Stimulated activated CD8-positive, alpha-beta memory T cell treated with anti-CD3 and anti-CD28 coated beads, Interleukin-15, amount 100 ng/mL, for 4 hours (primary cell): ENCODE results near the gene PRSS53.
"Not testable (repeated sequence)": the region's sequence is repeated elsewhere in the genome, so short reads cannot be mapped to it uniquely, and the experiment has no call there.

Experiments used
- DNase-seq, 2 donors: peaks; one replicate each; pipeline ENCODE4 v3.0.0-alpha.2; 2020; ENCODE audit warnings: low read depth in 2 of 2

Gene PRSS53

DNA sequence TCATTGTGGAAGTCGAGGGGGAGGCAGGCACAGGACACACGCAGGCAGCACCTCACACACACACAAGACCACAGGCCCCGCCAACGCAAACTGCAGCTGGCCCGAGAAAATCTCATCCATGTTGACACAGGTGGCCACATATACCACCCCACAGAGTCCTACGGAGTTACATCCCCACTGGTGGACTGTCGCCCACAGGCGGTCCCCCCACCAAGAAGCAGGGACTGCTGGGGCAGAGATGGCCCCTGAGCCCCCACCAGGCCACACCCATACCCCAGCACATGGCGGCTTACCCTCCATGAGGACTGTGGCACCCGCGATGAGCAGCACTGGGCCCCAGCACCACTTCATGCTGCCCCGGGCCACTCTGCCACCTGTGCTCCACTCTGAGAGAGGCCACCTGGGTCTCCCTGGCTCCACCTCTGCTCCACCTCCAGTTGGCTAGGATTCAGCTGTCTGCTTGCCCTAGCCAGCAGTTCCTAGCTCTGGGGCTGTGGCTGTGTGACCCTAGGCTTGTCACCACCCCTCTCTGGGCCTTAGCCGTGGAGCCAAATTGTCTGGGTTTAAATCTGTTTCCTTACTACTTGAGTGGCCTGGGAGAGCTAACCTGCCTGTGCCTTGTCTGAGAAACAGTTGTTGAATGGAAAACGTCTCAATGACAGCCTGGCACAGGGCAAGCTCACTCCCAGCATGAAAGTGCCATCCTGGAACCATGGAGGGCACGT lies at the start of gene PRSS53:
Gene PRSS53 (minus strand): TSS at position 485 of the 725 bp plus-strand sequence. CDS start 134 bp downstream, at position 351.
- no peak for DNase-seq

DNA sequence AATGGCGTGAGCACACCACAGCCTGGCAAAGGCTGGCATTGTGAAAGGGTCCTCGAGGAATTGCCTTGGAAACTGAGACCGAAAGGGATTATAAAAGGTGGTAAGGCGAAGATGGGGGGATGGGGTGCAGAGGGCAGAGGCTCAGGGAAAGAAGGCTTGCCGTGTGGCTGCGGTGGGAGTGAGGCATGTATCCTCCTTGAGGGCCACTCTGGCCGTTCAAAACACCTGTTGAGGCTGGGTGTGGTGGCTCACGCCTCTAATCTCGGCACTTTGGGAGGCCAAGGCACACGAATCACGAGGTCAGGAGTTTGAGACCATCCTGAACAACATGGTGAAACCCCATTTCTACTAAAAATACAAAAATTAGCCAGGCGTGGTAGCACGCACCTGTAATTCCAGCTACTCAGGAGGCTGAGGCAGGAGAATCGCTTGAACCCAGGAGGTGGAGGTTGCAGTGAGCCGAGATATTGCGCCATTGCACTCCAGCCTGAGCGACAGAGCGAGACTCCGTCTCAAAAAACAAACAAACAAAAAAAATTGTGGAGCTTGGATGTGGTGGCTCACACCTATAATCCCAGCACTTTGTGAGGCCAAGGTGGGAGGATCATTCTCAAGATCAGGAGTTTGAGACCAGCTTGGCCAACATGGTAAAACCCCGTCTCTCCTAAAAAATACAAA lies 48.2 kb upstream of the PRSS53 start:
- DNase-seq, result not testable (repeated sequence)

DNA sequence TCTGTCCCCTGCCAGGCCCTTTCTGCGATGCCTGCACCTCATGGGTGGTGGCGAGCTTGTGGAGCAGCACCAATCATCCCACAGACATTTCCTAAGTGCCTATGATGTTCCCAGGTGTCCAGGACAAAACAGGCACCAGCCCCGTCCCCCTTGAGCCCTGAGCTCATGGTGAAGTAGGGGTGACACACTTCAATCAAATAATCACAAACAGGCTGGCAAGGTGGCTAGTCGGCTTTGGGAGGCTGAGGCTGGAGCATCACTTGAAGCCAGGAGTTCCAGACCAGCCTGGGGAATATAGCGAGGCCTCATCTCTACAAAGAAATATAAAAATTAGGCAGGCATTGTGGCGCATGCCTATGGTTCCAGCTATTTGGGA lies 47.5 kb upstream of the PRSS53 start:
- DNase-seq, result no peak

- no peak for DNase-seq
Measured at GRCh38 chr16:31135535-31136286, 47.0 kb upstream of the PRSS53 start, which contains the start of gene PRSS8. Gene PRSS8, minus strand, starts transcription at chr16:31135727. Its CDS starts 229 bp downstream, at chr16:31135498.

DNA sequence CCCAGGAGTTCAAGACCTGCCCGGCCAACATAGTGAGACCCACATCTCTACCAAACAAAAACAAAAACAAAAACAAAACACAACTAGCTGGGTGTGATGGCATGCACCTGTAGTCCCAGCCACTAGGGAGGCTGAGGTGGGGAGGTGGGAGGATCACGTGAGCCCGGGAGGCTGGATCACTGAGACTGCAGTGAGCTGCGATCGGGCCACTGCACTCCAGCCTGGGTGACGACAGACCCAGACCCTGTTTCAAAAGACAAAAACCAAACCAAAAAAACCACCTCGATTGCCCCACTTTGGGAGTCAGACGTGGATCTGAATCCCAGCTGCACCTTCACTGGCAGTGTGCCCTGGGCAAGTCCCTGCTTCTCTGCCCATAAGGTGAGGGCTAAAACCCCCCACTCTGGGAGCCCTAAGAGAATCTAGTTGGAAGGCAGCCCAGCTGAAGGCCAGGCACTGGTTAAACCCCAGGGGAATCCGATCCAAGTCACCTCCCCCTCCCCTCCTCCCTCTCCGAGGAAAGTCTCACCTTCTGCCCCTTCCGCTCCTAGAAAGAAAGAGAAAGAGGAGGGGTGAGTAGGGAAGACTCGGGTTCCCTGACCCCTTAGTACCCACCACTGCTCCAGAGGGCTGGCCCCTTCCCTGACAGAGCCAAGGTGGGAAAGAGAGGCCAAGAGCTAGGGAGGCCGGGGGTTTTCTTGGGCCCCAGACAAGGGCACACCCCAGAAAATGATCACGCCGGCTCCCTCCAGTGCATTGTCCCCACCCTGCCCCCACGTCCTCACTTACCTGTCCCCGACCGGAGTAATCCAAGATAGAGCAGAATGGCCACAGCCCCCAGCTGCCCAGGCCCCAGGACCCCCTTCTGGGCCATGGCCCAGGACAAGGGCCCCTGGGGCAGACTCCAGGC lies 46.1 kb upstream of the PRSS53 start:
- DNase-seq, result no peak

DNA sequence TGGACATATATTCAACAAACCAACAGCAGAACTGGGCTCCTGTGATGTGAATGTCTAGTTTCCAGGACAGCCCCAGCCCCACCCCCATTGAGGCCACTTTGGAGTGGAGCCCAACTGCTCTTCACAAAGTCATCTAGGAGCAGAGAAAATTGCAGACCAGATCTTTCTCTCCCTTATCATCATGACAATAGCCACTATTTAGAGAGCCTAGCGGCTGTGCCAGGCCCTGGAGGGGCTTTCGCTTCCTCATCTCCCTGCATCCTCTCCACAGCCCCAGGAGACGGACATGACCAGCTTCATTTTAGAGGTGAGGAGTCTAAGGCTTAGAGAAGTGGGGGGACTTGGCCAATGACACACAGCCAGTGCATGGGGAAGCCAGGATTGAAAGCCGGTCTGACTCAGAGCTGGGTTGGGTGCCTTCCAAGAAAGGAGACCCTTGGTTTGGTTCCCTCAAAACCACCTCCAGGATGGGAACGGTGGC lies 45.4 kb upstream of the PRSS53 start:
- DNase-seq, result no peak

- no peak for DNase-seq
Measured at GRCh38 chr16:31133046-31133501, 44.3 kb upstream of the PRSS53 start.

DNA sequence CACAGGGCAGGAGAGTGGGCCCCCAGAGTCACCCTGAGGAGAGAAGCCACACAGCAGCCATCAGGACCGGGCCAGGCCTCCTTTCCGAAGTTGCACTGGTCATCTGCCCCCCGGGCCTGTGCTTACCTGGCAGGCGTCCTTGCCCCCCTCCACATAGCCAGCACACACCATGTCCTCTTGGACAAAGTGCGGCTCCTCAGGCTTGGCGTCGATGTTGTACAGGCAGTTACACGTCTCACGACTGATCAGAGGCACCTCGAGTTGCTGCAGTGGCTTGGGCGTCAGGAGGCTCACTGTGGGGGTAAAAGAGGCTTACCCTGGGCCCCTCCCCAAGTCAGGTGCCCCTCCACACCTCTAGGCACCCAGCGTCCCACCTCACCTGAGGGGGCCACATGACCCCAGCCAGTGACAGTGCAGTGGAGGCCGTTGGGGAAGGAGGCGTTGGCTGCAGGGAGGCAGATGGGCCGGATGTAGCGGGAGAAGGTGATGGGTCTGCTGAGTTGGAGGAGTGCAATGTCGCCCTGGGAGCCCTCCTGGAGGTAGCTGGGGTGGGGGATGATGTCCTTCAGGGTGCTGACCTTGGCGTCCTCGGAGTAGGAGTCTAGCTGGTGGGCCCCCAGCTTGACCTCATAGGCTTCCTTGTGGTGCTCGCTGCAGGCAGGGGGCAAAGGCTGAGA lies 43.7 kb upstream of the PRSS53 start:
- DNase-seq, result no peak

DNA sequence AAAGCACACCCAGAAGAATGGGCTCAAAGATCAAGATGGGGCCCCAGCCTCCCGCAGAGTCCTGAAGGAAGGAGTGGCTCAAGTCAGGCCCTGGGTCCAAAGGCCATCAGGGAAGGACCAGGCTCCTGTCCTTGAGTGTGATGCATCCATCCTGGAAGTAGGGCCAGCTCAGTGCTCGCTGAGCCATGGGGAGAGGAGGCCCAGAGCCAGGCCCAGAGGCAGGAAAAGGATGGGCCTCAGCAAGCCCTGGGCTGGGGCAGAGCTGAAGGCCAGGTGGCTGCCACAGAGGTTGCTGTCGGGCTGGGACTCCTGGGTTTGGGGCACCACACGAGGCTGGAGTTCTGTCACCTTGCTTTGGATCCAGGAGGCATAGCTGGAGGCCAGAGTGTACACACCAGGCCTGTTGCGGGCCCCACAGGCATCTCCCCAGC lies 43.1 kb upstream of the PRSS53 start:
- DNase-seq, result no peak

- no peak for DNase-seq
Measured at GRCh38 chr16:31131416-31131815, 42.7 kb upstream of the PRSS53 start.

DNA sequence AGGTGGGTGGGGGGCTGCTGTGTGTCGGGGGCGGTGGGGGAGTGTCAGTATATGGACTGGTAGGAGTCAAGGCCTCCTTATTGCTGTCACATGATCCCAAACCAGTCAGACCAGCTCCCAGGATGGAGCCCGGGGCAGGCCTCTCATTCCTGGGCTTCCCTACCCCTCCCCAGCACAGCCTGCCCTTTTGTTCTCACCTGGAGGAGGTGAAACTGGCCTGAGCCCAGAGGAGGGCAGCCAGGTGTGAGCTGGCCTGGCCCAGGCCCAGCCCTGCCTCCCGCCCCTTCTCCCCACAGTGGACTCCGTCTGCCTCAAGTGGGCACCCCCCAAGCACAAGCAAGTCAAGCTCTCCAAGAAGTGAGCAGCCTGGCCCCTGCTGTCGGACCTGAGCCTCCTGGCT lies 42.2 kb upstream of the PRSS53 start:
- no peak for DNase-seq

DNA sequence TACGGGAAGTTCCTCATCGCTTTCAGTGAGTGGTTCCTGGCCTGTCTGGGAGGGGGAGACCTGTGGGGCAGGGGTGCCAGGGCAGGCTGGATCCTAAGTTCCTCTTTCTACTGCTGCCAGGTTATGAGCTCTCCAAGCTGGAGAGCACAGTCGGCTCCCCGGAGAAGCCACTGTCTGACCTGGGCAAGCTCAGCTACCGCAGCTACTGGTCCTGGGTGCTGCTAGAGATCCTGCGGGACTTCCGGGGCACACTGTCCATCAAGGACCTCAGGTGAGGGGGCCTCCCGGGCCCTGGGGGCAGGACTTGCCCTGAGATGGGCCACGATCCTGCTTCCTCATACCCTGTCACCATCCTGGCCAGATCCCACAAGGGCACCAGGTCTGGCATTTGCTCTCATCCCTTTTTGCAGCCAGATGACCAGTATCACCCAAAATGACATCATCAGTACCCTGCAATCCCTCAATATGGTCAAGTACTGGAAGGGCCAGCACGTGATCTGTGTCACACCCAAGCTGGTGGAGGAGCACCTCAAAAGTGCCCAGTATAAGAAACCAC lies 41.7 kb upstream of the PRSS53 start:
- DNase-seq, result no peak

GRCh38 chr16:31129568-31130335 lies 41.0 kb upstream of the PRSS53 start:
- DNase-seq, result no peak

- DNase-seq, result no peak
Measured at GRCh38 chr16:31128711-31129567, 40.2 kb upstream of the PRSS53 start.

DNA sequence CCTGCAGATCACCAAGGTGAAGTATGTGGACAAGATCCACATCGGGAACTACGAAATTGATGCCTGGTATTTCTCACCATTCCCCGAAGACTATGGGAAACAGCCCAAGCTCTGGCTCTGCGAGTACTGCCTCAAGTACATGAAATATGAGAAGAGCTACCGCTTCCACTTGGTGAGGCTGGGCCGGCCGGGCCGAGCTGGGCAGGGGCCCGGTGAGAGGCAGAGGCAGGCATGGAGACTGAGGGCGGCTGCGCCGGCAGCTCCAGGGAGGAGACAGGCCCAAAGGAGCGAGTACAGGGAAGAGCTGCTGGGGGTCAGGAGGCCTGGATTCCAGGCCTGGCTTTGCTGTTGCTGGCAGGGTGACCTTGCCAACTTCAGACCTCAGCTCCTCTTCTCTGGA lies 38.4 kb upstream of the PRSS53 start:
- no peak for DNase-seq

DNA sequence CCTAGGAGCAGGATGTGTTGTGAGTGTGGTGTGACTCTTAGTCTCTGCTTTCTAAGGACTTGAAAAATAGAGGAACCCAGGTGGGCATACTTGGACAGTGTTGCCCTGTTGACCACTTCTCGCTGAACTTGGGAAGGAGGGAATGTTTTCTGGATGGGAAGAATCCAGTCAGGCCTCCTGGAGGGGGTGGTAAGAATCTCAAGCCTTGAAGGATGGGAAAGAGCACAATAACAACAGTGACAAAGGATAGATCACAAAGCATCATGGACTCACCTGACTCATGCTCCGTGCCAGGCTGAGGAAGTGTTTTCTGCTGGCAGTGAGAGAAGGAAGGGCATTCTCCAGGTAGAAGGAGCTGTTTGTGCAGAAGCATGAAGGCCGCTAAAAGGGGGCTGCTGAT lies 37.1 kb upstream of the PRSS53 start:
- no peak for DNase-seq

GRCh38 chr16:31120129-31120528 lies 31.4 kb upstream of the PRSS53 start:
- no peak for DNase-seq
